ENCODE measurements around the gene COBL. TPM values are rescaled to one million over a fixed set of nuclear protein-coding genes. Genes with fewer than 3 reads are reported as not detected.

COBL gene
- polyA plus RNA-seq, 3 donors = not detected

DNA sequence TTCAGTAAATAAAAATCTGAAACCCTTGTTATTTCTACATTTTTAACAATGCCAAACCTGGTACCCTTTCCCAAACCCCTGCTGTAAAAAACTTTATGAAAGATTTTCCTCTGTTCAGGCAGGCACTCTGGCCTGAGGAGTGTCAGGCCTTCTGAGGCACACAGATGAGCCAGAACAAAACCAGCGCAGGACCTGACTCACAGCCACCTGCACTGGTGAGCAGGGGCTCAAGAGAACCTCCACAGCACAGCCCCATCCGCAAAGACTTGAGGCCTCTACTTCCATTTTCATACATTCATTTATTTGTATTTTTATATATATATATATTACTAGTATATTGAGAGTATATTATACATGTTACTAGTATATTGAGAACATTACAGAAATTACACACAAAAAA lies 49.4 kb downstream of the COBL start:
- Histone ChIP-seq H3K9me3 (replicated peaks in 1 of 2; ENCODE audit: control insufficient read depth in 1 of 2, insufficient read depth in 1 of 2, low read length in 2 of 2) (no peaks in the 10 kb centered on the region), H3K36me3 (replicated peaks in 1 of 2; ENCODE audit: control insufficient read depth in 1 of 2, insufficient read depth in 2 of 2, low read length in 2 of 2) (no peaks in the 10 kb centered on the region), H3K9ac (ENCODE audit: insufficient read depth, low read length, poor library complexity, severe bottlenecking) (no peak overlapping the region), H3K4me1 (ENCODE audit: control insufficient read depth in 1 of 2, insufficient read depth in 2 of 2, low read length in 2 of 2) (no peaks in the 10 kb centered on the region), H3K4me3 (replicated peaks in 1 of 3; ENCODE audit: low read depth in 2 of 3, low read length in 3 of 3) (no peak overlapping the region), H3K79me2 (ENCODE audit: insufficient read depth, low read length) (no peaks in the 10 kb centered on the region), H3K4me2 (replicated peaks; ENCODE audit: extremely low read depth, low read length, poor library complexity, severe bottlenecking) (no peak overlapping the region), H3K27ac (ENCODE audit: low read depth in 1 of 2, low read length in 2 of 2) (no peak overlapping the region), H4K20me1 (ENCODE audit: insufficient read depth, low read length) (no peaks in the 10 kb centered on the region), H2AFZ (ENCODE audit: insufficient read depth, low read depth, low read length, poor library complexity, severe bottlenecking) (no peak overlapping the region), H3K27me3 (ENCODE audit: control insufficient read depth in 2 of 2, insufficient read depth in 2 of 2, low read length in 2 of 2) (no peaks in the 10 kb centered on the region)
- peaks cover 0 to under 1% (median 0%) of the 10 kb centered on the region in 7 donors for H3K9me3 Mint-ChIP-seq
- TF ChIP-seq, protein P1, sequence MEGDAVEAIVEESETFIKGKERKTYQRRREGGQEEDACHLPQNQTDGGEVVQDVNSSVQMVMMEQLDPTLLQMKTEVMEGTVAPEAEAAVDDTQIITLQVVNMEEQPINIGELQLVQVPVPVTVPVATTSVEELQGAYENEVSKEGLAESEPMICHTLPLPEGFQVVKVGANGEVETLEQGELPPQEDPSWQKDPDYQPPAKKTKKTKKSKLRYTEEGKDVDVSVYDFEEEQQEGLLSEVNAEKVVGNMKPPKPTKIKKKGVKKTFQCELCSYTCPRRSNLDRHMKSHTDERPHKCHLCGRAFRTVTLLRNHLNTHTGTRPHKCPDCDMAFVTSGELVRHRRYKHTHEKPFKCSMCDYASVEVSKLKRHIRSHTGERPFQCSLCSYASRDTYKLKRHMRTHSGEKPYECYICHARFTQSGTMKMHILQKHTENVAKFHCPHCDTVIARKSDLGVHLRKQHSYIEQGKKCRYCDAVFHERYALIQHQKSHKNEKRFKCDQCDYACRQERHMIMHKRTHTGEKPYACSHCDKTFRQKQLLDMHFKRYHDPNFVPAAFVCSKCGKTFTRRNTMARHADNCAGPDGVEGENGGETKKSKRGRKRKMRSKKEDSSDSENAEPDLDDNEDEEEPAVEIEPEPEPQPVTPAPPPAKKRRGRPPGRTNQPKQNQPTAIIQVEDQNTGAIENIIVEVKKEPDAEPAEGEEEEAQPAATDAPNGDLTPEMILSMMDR (IDR thresholded peaks at IDR 0.05) = no peak
- H3K27me3 Mint-ChIP-seq (ENCODE audit: low read depth in 3 of 3) = peaks cover 2 to 5% (median 3%) of the 10 kb centered on the region in 3 donors
- intact Hi-C loops (cut with micrococcal nuclease) = no loop called here
- no peak overlapping the region for H3K27ac Mint-ChIP-seq
- no peaks in the 10 kb centered on the region for H3K36me3 Mint-ChIP-seq
- H3K4me1 Mint-ChIP-seq = no peaks in the 10 kb centered on the region
- DNase-seq = no peak
- WGBS (ENCODE audit: insufficient coverage) = 80% methylated on average over 1 of the region's 2 CpGs
- no peak overlapping the region for H3K4me3 Mint-ChIP-seq

GRCh38 chr7:51265066-51265907 lies 51.3 kb downstream of the COBL start:
- no peak overlapping the region for H3K4me3 Mint-ChIP-seq
- H3K36me3 Mint-ChIP-seq = no peaks in the 10 kb centered on the region
- Histone ChIP-seq H3K79me2 (ENCODE audit: insufficient read depth, low read length) (no peaks in the 10 kb centered on the region), H3K4me2 (replicated peaks; ENCODE audit: extremely low read depth, low read length, poor library complexity, severe bottlenecking) (no peak overlapping the region), H3K9ac (ENCODE audit: insufficient read depth, low read length, poor library complexity, severe bottlenecking) (no peak overlapping the region), H3K9me3 (replicated peaks in 1 of 2; ENCODE audit: control insufficient read depth in 1 of 2, insufficient read depth in 1 of 2, low read length in 2 of 2) (no peaks in the 10 kb centered on the region), H3K4me1 (ENCODE audit: control insufficient read depth in 1 of 2, insufficient read depth in 2 of 2, low read length in 2 of 2) (no peaks in the 10 kb centered on the region), H3K36me3 (replicated peaks in 1 of 2; ENCODE audit: control insufficient read depth in 1 of 2, insufficient read depth in 2 of 2, low read length in 2 of 2) (no peaks in the 10 kb centered on the region), H2AFZ (ENCODE audit: insufficient read depth, low read depth, low read length, poor library complexity, severe bottlenecking) (no peak overlapping the region), H3K27me3 (ENCODE audit: control insufficient read depth in 2 of 2, insufficient read depth in 2 of 2, low read length in 2 of 2) (no peaks in the 10 kb centered on the region), H4K20me1 (ENCODE audit: insufficient read depth, low read length) (no peaks in the 10 kb centered on the region), H3K4me3 (replicated peaks in 1 of 3; ENCODE audit: low read depth in 2 of 3, low read length in 3 of 3) (no peak overlapping the region), H3K27ac (ENCODE audit: low read depth in 1 of 2, low read length in 2 of 2) (no peak overlapping the region)
- TF ChIP-seq, protein P1 (IDR thresholded peaks at IDR 0.05) = no peak
- 94% methylated on average over 6 of the region's 12 CpGs for WGBS (ENCODE audit: insufficient coverage)
- H3K9me3 Mint-ChIP-seq = peaks cover 0 to 6% (median 0%) of the 10 kb centered on the region in 7 donors
- H3K27ac Mint-ChIP-seq = no peak overlapping the region
- H3K4me1 Mint-ChIP-seq = peaks cover 2% of the 10 kb centered on the region
- no peak for DNase-seq
- peaks cover 1 to 5% (median 2%) of the 10 kb centered on the region in 3 donors for H3K27me3 Mint-ChIP-seq (ENCODE audit: low read depth in 3 of 3)
- intact Hi-C loops (cut with micrococcal nuclease) = no loop called here

All from CD14-positive monocyte (primary cell).